Measurements from ENCODE around the gene TNIK. TPM values are rescaled to one million over a fixed set of nuclear protein-coding genes. Genes with fewer than 3 reads are reported as not detected.
A peak's percentile ranks its signal among the peaks of the same experiment; 100 is the strongest.
"Not testable (repeated sequence)": the region's sequence is repeated elsewhere in the genome, so short reads cannot be mapped to it uniquely, and the experiment has no call there.

The TNIK gene
- total RNA-seq, 1 donor from 2014 or later: 39.9 TPM

DNA sequence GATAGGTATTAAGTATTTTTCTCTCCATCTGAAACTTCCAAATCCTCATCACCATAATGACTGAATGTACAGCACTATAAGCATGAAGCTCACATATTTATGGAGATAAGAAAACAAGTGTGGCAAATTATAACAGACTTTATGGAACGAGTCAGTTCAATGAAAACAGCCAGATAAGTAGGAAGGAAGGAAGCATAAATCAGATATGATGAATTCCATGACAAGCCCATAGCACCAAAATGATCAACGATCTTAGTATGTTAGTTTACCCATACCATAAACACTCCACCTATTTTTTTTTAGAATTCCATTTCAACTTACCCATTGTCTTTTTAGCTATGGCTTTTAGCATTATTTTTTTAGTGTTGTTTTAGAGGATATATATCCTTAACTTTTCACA is 169.5 kb downstream of the TNIK start:
- H3K4me1 Mint-ChIP-seq (ENCODE audit: low read depth): peaks cover 60% of the 10 kb centered on the region
- H3K27ac Mint-ChIP-seq: no peak overlapping the region
- no peaks in the 10 kb centered on the region for H3K27me3 Mint-ChIP-seq (ENCODE audit: low read depth)

DNA sequence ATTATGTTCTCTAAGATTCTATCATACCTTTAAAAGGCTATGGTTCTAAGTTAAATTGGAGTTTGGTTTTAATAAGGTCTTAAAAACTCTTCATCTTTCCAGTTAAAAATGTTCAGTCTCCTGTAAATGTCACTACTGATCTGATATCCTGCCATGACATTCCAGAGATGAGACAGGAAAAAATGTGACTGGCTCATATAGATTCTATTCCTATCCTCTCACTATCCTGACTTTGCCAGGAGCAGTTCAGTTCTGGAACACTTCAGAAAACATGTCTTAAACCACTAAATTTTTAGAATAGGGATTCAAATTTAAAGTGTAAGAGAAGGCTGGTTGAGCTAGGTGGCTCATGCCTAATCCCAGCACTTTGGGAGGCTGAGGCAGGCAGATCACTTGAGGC is 170.9 kb downstream of the TNIK start:
- Mint-ChIP-seq H3K27ac (no peak overlapping the region), H3K9me3 (no peaks in the 10 kb centered on the region), H3K4me3 (ENCODE audit: low read depth) (no peak overlapping the region), H3K36me3 (ENCODE audit: low read depth) (peaks cover 15% of the 10 kb centered on the region), H3K27me3 (ENCODE audit: low read depth) (no peaks in the 10 kb centered on the region), H3K4me1 (ENCODE audit: low read depth) (peaks cover 62% of the 10 kb centered on the region)
- no peak for DNase-seq (ENCODE audit: low spot score)
- intact Hi-C loops (cut with micrococcal nuclease): loop anchor here (10.0 kb wide), 1 partner anchor 1226 kb away; no protein-coding TSS in a partner anchor

More for the DNA sequence above, 169.5 kb downstream of the TNIK start:
- H3K4me3 Mint-ChIP-seq (ENCODE audit: low read depth): no peak overlapping the region
- no peak for DNase-seq (ENCODE audit: low spot score)
- intact Hi-C loops (cut with micrococcal nuclease): loop anchor here (5.0 kb wide), 2 partner anchors 52 to 123 kb away; no protein-coding TSS in a partner anchor
- H3K36me3 Mint-ChIP-seq (ENCODE audit: low read depth): peaks cover 20% of the 10 kb centered on the region
- H3K9me3 Mint-ChIP-seq: no peaks in the 10 kb centered on the region

DNA sequence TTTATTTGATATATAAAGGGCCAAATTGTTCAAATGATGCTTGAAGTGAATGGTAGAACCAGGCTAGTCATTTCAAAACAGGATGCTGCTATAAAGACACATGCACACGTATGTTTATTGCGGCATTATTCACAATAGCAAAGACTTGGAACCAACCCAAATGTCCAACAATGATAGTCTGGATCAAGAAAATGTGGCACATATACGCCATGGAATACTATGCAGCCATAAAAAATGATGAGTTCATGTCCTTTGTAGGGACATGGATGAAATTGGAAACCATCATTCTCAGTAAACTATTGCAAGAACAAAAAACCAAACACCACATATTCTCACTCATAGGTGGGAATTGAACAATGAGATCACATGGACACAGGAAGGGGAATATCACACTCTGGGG is 172.4 kb downstream of the TNIK start:
- not testable (repeated sequence) for DNase-seq (ENCODE audit: low spot score); H3K9me3 Mint-ChIP-seq; H3K4me3 Mint-ChIP-seq (ENCODE audit: low read depth); H3K27ac Mint-ChIP-seq; H3K27me3 Mint-ChIP-seq (ENCODE audit: low read depth)
- Mint-ChIP-seq H3K36me3 (ENCODE audit: low read depth) (peaks cover 23% of the 10 kb centered on the region), H3K4me1 (ENCODE audit: low read depth) (peaks cover 70% of the 10 kb centered on the region)
- intact Hi-C loops (cut with micrococcal nuclease): loop anchor here (1.0 to 10.0 kb wide), 7 partner anchors 21 to 1227 kb away; partner anchors contain the start of gene TNIK

DNA sequence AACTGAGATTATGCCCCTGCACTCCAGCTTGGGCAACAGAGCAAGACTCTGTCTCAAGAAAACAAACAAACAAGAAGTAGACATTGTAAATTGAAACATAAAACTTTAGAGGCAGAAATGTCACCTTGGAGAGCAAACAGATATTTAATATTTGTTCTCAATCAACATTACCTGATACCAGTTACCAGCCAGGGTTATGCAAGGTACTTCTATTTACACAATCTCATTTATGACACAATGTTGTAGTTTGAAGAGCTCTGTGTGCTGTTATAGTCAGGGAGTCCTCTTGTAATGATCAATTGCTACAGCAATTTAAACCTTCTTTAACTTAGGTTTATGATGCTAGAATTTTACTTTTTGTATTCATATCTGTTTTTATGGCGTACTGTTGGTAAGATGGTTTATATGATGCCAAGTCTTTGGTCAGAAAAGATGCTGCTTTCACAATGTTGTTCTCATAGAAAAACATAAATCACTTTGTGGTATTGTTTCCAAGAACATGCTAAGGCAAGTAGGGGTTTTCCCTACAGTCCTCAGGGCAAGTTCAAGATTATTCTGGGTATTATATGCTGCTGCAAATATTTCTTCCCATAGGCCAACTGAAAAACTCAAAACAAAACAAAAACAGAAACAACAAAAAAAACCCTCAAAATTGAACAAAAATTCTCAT is 173.5 kb downstream of the TNIK start:
- H3K27ac Mint-ChIP-seq: peak overlapping the region; percentile 76
- peaks cover 71% of the 10 kb centered on the region for H3K4me1 Mint-ChIP-seq (ENCODE audit: low read depth)
- no peaks in the 10 kb centered on the region for H3K27me3 Mint-ChIP-seq (ENCODE audit: low read depth)
- peak overlapping the region; percentile 7 for H3K4me3 Mint-ChIP-seq (ENCODE audit: low read depth)
- intact Hi-C loops (cut with micrococcal nuclease): loop anchor here (1.0 to 10.0 kb wide), 7 partner anchors 20 to 1228 kb away; partner anchors contain the start of gene TNIK
- no peaks in the 10 kb centered on the region for H3K9me3 Mint-ChIP-seq
- peaks cover 29% of the 10 kb centered on the region for H3K36me3 Mint-ChIP-seq (ENCODE audit: low read depth)
- DNase-seq (ENCODE audit: low spot score): no peak

DNA sequence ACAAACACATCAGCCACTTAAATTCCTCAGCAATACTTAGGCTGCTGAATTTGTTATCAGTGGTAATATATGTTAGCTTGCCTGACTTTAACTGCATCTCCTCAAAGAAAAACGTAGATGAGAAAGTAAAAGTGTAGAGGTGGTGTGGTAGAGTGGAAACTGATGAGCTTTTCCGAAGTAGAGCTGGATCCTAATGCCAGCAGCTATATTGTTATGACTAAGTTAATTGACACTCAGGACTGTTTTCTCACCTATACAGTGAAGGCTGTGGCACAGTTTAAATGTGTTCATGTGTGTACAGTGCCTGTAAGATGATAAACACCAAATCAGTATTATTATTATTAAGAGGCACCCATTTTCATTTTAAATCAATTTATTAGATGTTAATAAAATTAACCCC is 174.9 kb downstream of the TNIK start:
- DNase-seq (ENCODE audit: low spot score): no peak
- Mint-ChIP-seq H3K4me3 (ENCODE audit: low read depth) (no peak overlapping the region), H3K36me3 (ENCODE audit: low read depth) (peaks cover 35% of the 10 kb centered on the region), H3K9me3 (no peaks in the 10 kb centered on the region), H3K27ac (peak overlapping the region; percentile 50), H3K4me1 (ENCODE audit: low read depth) (peaks cover 70% of the 10 kb centered on the region), H3K27me3 (ENCODE audit: low read depth) (no peaks in the 10 kb centered on the region)
- intact Hi-C loops (cut with micrococcal nuclease): loop anchor here (1.0 to 10.0 kb wide), 2 partner anchors 30 to 1230 kb away; no protein-coding TSS in a partner anchor

DNA sequence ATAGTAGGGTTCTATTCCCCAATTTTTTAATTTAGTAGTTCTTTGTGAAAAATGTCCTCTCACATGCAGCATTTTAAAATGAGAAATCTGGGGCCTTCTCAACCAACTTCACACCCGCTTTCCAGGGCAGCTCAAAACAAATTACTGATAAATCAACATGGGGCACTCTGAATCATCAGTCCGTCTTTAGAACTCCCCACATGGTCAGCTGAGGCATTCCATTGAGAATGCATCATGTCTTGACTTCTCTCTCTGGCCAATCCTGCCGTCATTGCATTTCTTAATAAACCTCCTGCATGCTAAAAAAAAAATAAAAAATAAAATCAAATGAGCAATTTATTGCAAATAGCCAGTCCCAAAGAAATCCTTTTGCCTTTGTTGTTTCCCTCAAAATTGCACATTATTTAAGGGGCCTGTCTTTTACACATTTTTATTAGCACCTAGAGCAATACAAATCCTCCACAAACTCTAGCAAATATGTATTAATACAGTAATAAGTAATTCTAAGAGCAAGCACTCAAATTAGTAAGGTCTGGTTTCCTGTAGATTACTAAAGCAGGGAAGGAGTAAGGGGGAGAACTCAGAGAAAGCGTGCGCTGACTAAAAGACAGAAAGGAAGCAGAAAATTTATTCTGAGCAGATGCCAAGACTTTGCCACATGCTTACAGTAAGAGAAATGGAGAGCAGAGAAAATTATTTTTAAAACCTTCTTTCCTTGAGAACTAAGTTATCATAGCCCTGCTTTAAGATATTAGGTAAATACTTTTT is 175.7 kb downstream of the TNIK start:
- peak overlapping the region; percentile 34 for H3K4me3 Mint-ChIP-seq (ENCODE audit: low read depth)
- intact Hi-C loops (cut with micrococcal nuclease): loop anchor here (1.0 to 10.0 kb wide), 2 partner anchors 29 to 1230 kb away; no protein-coding TSS in a partner anchor
- H3K4me1 Mint-ChIP-seq (ENCODE audit: low read depth): peaks cover 74% of the 10 kb centered on the region
- H3K27ac Mint-ChIP-seq: peak overlapping the region; percentile 68
- peaks cover 35% of the 10 kb centered on the region for H3K36me3 Mint-ChIP-seq (ENCODE audit: low read depth)
- no peaks in the 10 kb centered on the region for H3K27me3 Mint-ChIP-seq (ENCODE audit: low read depth)
- no peak for DNase-seq (ENCODE audit: low spot score)
- no peaks in the 10 kb centered on the region for H3K9me3 Mint-ChIP-seq

DNA sequence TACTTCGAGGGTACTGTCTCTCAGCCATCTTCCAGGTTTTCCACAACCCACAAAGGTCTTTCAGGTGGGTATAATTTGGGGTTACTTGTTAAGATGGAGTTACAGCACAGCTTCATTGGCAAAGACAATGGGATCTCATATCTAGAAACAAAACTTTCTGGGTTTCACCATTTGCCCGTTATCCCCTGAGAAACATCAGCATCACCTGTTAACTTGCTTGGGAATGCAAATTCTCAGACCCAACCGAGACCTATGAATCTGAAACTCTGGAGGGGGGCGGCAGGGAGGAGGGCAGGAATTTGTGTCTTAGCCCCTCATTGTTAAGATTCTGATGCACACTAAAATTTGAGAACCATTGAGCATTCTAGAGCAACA is 176.4 kb downstream of the TNIK start:
- no peak overlapping the region for H3K27ac Mint-ChIP-seq
- DNase-seq (ENCODE audit: low spot score): no peak
- intact Hi-C loops (cut with micrococcal nuclease): loop anchor here (10.0 kb wide), 1 partner anchor 1231 kb away; no protein-coding TSS in a partner anchor
- H3K4me1 Mint-ChIP-seq (ENCODE audit: low read depth): peaks cover 74% of the 10 kb centered on the region
- H3K9me3 Mint-ChIP-seq: no peaks in the 10 kb centered on the region
- no peaks in the 10 kb centered on the region for H3K27me3 Mint-ChIP-seq (ENCODE audit: low read depth)
- H3K36me3 Mint-ChIP-seq (ENCODE audit: low read depth): peaks cover 33% of the 10 kb centered on the region
- H3K4me3 Mint-ChIP-seq (ENCODE audit: low read depth): no peak overlapping the region

DNA sequence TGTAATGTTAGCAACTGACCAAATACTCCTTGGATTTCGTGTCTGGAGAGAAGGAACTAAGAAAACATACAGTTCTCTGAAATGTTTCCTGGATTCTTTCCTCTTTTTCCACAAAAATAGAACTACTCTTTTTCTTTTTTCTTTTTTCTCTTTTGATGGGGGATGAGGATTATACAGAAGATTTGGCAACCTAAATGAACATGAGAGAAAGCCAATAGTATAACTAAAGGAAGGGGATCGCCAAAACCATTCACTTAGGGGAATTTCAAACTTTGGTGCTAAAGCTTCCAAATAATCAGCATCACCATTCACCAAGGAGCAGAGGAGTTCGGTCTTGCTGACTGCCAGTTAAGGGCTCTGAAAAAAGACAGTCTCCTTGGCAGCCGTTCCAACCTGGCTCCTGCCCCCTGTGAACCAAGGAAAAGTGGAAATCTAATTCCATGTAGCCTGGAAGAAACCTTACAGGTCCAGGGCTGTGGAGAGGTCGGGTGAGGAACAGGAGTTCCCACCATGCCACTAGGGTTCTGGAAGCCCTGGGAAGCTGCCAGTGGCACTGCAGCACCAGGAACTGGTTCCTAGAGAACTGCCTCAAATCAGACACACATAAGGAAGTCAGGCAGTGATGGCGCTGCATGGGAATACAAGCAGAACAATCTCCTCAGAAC is 176.9 kb downstream of the TNIK start:
- Mint-ChIP-seq H3K27me3 (ENCODE audit: low read depth) (no peaks in the 10 kb centered on the region), H3K4me1 (ENCODE audit: low read depth) (peaks cover 78% of the 10 kb centered on the region)

DNA sequence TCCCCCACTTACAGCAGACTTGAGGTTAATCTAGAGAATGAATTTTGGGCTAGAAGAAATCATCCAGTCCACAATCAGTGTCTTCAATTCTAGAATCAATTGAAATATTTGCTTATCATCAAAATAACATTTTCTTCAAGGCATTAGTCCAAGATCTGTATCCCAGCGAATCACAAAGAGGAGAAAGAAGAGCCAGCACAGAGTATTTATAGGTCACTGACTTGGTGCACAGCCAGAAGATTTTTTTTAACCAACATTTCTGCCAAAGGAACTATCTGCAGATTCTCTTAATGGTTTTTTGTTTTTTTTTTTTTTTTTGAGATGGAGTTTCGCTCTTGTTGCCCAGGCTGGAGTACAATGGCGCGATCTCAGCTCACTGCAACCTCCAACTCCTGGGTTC is 178.2 kb downstream of the TNIK start:
- Mint-ChIP-seq H3K9me3 (no peaks in the 10 kb centered on the region), H3K36me3 (ENCODE audit: low read depth) (peaks cover 28% of the 10 kb centered on the region), H3K27ac (no peak overlapping the region), H3K27me3 (ENCODE audit: low read depth) (no peaks in the 10 kb centered on the region), H3K4me1 (ENCODE audit: low read depth) (peaks cover 84% of the 10 kb centered on the region), H3K4me3 (ENCODE audit: low read depth) (no peak overlapping the region)
- intact Hi-C loops (cut with micrococcal nuclease): loop anchor here (10.0 kb wide), 1 partner anchor 1233 kb away; no protein-coding TSS in a partner anchor
- no peak for DNase-seq (ENCODE audit: low spot score)

More for the DNA sequence above, 176.9 kb downstream of the TNIK start:
- no peak for DNase-seq (ENCODE audit: low spot score)
- Mint-ChIP-seq H3K4me3 (ENCODE audit: low read depth) (no peak overlapping the region), H3K9me3 (no peaks in the 10 kb centered on the region), H3K27ac (no peak overlapping the region), H3K36me3 (ENCODE audit: low read depth) (peaks cover 29% of the 10 kb centered on the region)
- intact Hi-C loops (cut with micrococcal nuclease): loop anchor here (10.0 kb wide), 1 partner anchor 1231 kb away; no protein-coding TSS in a partner anchor

DNA sequence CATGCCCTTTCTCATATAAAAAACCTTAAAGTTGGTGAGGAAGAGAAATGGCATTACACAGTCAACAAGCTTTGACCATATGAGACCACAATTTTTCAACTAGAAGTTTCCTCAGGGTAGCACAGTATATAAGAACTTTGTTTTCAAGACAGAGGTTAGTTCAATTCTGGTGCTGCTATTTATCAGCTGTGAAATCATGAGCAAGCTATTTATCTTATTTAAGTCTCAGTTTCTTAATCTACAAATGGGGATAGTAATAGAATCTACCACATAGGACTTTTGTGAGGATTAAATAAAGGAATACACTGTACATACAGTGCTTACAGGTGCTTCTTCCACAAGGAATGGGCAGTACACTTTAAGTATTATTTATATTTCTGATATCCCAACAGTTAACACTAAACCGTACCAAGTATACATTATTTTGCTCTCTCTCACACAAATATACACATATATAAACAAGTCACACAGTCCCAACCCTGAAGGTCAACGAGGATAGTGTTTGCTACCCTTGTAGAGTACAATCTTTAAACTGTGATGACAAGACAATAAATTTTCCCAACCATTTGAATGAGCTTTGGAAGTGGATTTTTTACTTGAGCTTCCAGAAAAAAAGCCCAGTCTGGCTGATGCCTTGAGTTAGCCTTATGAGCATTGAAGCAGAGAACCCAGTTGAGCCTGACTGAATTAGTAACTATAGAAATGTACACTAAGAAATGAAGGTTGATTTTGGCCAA is 178.8 kb downstream of the TNIK start:
- Mint-ChIP-seq H3K4me3 (ENCODE audit: low read depth) (no peak overlapping the region), H3K27me3 (ENCODE audit: low read depth) (no peaks in the 10 kb centered on the region), H3K36me3 (ENCODE audit: low read depth) (peaks cover 28% of the 10 kb centered on the region), H3K4me1 (ENCODE audit: low read depth) (peaks cover 83% of the 10 kb centered on the region), H3K9me3 (no peaks in the 10 kb centered on the region), H3K27ac (no peak overlapping the region)
- intact Hi-C loops (cut with micrococcal nuclease): loop anchor here (10.0 kb wide), 1 partner anchor 1233 kb away; no protein-coding TSS in a partner anchor
- DNase-seq (ENCODE audit: low spot score): no peak

DNA sequence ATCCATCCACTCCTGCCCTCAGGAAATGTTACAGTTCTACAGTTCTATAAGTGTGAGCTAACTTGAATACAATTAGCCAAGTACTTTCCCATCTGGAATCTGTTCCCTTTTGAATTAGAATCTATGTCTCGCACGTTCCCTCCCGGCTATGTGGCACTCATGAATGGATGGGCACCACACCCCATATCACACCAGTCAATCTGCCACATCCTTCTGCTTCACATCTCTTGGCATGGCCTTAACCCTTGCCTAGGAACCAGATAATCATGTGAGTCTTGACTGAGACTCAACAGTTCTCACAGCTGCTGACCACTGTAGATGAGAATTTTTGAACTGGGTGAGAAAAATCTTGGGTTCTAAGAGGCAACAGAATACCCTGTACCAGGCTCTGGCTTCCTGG is 180.2 kb downstream of the TNIK start:
- H3K27me3 Mint-ChIP-seq (ENCODE audit: low read depth): no peaks in the 10 kb centered on the region
- H3K4me1 Mint-ChIP-seq (ENCODE audit: low read depth): peaks cover 77% of the 10 kb centered on the region
- no peak for DNase-seq (ENCODE audit: low spot score)
- peaks cover 37% of the 10 kb centered on the region for H3K36me3 Mint-ChIP-seq (ENCODE audit: low read depth)
- H3K4me3 Mint-ChIP-seq (ENCODE audit: low read depth): no peak overlapping the region
- H3K27ac Mint-ChIP-seq: no peak overlapping the region
- H3K9me3 Mint-ChIP-seq: peaks cover 4% of the 10 kb centered on the region
- intact Hi-C loops (cut with micrococcal nuclease): loop anchor here (10.0 kb wide), 1 partner anchor 1235 kb away; no protein-coding TSS in a partner anchor

DNA sequence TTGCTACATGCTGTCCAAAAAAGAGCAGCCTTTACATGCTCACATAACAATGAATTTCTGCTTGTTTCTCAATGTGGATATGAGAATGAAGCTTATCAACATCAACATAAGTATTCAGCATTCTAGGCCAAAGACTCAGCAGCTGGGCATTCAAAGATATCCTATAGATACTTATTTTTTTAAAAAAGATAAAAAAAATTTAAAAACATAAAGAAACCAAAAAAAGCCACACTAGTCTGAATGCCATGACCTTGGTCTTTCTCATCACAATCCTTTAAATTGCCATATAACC is 182.0 kb downstream of the TNIK start:
- no peak overlapping the region for H3K4me3 Mint-ChIP-seq (ENCODE audit: low read depth)
- intact Hi-C loops (cut with micrococcal nuclease): no loop called here
- H3K9me3 Mint-ChIP-seq: peaks cover 5% of the 10 kb centered on the region
- no peak overlapping the region for H3K27ac Mint-ChIP-seq
- H3K27me3 Mint-ChIP-seq (ENCODE audit: low read depth): no peaks in the 10 kb centered on the region
- peaks cover 34% of the 10 kb centered on the region for H3K36me3 Mint-ChIP-seq (ENCODE audit: low read depth)
- DNase-seq (ENCODE audit: low spot score): no peak
- peaks cover 74% of the 10 kb centered on the region for H3K4me1 Mint-ChIP-seq (ENCODE audit: low read depth)
